Measurements from ENCODE around the gene IRS1. TPM values are rescaled to one million over a fixed set of nuclear protein-coding genes. Genes with fewer than 3 reads are reported as not detected.

IRS1 gene
- total and polyA plus RNA-seq, 8 donors, result 3.2 to 12.7 (median 5.5) TPM

- intact Hi-C loops (cut with DNase I), result no loop called here
- no peak overlapping the region for H3K4me3 ChIP-seq
- no peak for TF ChIP-seq CTCF (IDR thresholded peaks at IDR 0.05)
- no peaks in the 10 kb centered on the region for H3K9me3 ChIP-seq
- FAIRE-seq (no peak), ATAC-seq (no peak), DNase-seq (no peak)
- no peak overlapping the region for H3K27ac ChIP-seq
- H3K4me1 ChIP-seq, result no peaks in the 10 kb centered on the region
- WGBS, 2 donors, result 92 to 97% methylated on average over 1 of the region's 1 CpG
- no peaks in the 10 kb centered on the region for H3K27me3 ChIP-seq
- H3K36me3 ChIP-seq, result no peaks in the 10 kb centered on the region
Measured at GRCh38 chr2:226712941-226713340, 86.7 kb downstream of the IRS1 start.

- WGBS, 2 donors, result 92 to 93% methylated on average over 2 of the region's 2 CpGs
- no peak overlapping the region for H3K4me3 ChIP-seq
- no peaks in the 10 kb centered on the region for H3K27me3 ChIP-seq
- TF ChIP-seq CTCF (IDR thresholded peaks at IDR 0.05), result no peak
- no peak overlapping the region for H3K27ac ChIP-seq
- intact Hi-C loops (cut with DNase I), result no loop called here
- H3K9me3 ChIP-seq, result no peaks in the 10 kb centered on the region
- no peaks in the 10 kb centered on the region for H3K36me3 ChIP-seq
- ATAC-seq, result no peak
- DNase-seq, result no peak
- FAIRE-seq, result no peak
- H3K4me1 ChIP-seq, result no peaks in the 10 kb centered on the region
Measured at GRCh38 chr2:226711606-226712296, 87.9 kb downstream of the IRS1 start.

GRCh38 chr2:226707499-226707898 is 92.1 kb downstream of the IRS1 start:
- ATAC-seq (no peak), DNase-seq (no peak), FAIRE-seq (no peak)
- H3K36me3 ChIP-seq, result no peaks in the 10 kb centered on the region
- H3K27ac ChIP-seq, result no peak overlapping the region
- no peaks in the 10 kb centered on the region for H3K4me1 ChIP-seq
- intact Hi-C loops (cut with DNase I), result no loop called here
- H3K4me3 ChIP-seq, result no peak overlapping the region
- no peaks in the 10 kb centered on the region for H3K27me3 ChIP-seq
- H3K9me3 ChIP-seq, result no peaks in the 10 kb centered on the region
- TF ChIP-seq CTCF (IDR thresholded peaks at IDR 0.05), result no peak

- H3K27ac ChIP-seq, result no peak overlapping the region
- H3K36me3 ChIP-seq, result no peaks in the 10 kb centered on the region
- no peak overlapping the region for H3K4me3 ChIP-seq
- no peaks in the 10 kb centered on the region for H3K4me1 ChIP-seq
- ATAC-seq (no peak), DNase-seq (no peak), FAIRE-seq (no peak)
- intact Hi-C loops (cut with DNase I), result no loop called here
- no peaks in the 10 kb centered on the region for H3K27me3 ChIP-seq
- TF ChIP-seq CTCF (IDR thresholded peaks at IDR 0.05), result no peak
- no peaks in the 10 kb centered on the region for H3K9me3 ChIP-seq
- WGBS, 2 donors, result 82 to 87% methylated on average over 3 of the region's 3 CpGs
Measured at GRCh38 chr2:226705965-226706364, 93.7 kb downstream of the IRS1 start.

- no peak overlapping the region for H3K4me3 ChIP-seq
- DNase-seq (no peak), ATAC-seq (no peak), FAIRE-seq (no peak)
- WGBS, 2 donors, result 93 to 94% methylated on average over 8 of the region's 8 CpGs
- no peaks in the 10 kb centered on the region for H3K4me1 ChIP-seq
- H3K27me3 ChIP-seq, result no peaks in the 10 kb centered on the region
- intact Hi-C loops (cut with DNase I), result no loop called here
- TF ChIP-seq CTCF (IDR thresholded peaks at IDR 0.05), result no peak
- H3K9me3 ChIP-seq, result no peaks in the 10 kb centered on the region
- no peak overlapping the region for H3K27ac ChIP-seq
- no peaks in the 10 kb centered on the region for H3K36me3 ChIP-seq
Measured at GRCh38 chr2:226705133-226705886, 94.3 kb downstream of the IRS1 start.

Data from pancreas (tissue), 10 donors.